Liver (tissue), 3 donors: ENCODE data around the gene DHRS2.

Experiments
- ATF3 ChIP-seq: IDR thresholded peaks from 2 replicates; pipeline ENCODE4 v1.6.1; 2016; ENCODE audit warnings: antibody characterized with exemption
- CTCF ChIP-seq: fragments of 150-350 bp; IDR thresholded peaks from 2 replicates; pipeline ENCODE4 v1.5.1; 2017; ENCODE audit warnings: improper control_type of control experiment, low read depth, low read length; ENCODE audit not compliant: missing input control
- EGR1 ChIP-seq, 2 donors: IDR thresholded peaks; 2 replicates each; pipeline ENCODE4 v1.6.1; 2016 to 2018; ENCODE audit warnings: antibody characterized with exemption in 2 of 2, low read depth in 2 of 2
- FOXA1 ChIP-seq: IDR thresholded peaks from 2 replicates; pipeline ENCODE4 v1.6.1; 2016; ENCODE audit warnings: antibody characterized with exemption
- JUND ChIP-seq, 2 donors: IDR thresholded peaks; 2 replicates each; pipeline ENCODE4 v1.6.1; 2016; ENCODE audit warnings: antibody characterized with exemption in 2 of 2
- MAX ChIP-seq: IDR thresholded peaks from 2 replicates; pipeline ENCODE4 v1.6.1; 2016; ENCODE audit warnings: antibody characterized with exemption
- RAD21 ChIP-seq, 2 donors: IDR thresholded peaks; 2 replicates each; pipeline ENCODE4 v1.6.1; 2016; ENCODE audit warnings: antibody characterized with exemption in 2 of 2, mild to moderate bottlenecking in 2 of 2
- REST ChIP-seq: IDR thresholded peaks from 2 replicates; pipeline ENCODE4 v1.6.1; 2016; ENCODE audit warnings: antibody characterized with exemption, mild to moderate bottlenecking
- SP1 ChIP-seq: IDR thresholded peaks from 2 replicates; pipeline ENCODE4 v1.6.1; 2018; ENCODE audit warnings: antibody characterized with exemption, mild to moderate bottlenecking
- YY1 ChIP-seq: IDR thresholded peaks from 2 replicates; pipeline ENCODE4 v1.6.1; 2016; ENCODE audit warnings: antibody characterized with exemption, mild to moderate bottlenecking
- ZBTB33 ChIP-seq: IDR thresholded peaks from 2 replicates; pipeline ENCODE4 v1.6.1; 2016; ENCODE audit warnings: antibody characterized with exemption
- donor health status: healthy.
- donor health status: healthy.

GRCh38 chr14:23624830-23625404, 11.2 kb upstream of the DHRS2 start:
- no peak for TF ChIP-seq CTCF
- TF ChIP-seq JUND (IDR thresholded peaks at IDR 0.05) = no peak
- TF ChIP-seq FOXA1 = no peak
- no peak for TF ChIP-seq YY1
- TF ChIP-seq REST = no peak
- no peak for TF ChIP-seq RAD21 (IDR thresholded peaks at IDR 0.05)
- no peak for TF ChIP-seq ATF3
- TF ChIP-seq EGR1 (IDR thresholded peaks at IDR 0.05; ENCODE audit: low read depth in 2 of 2) = no peak
- TF ChIP-seq MAX = no peak
- no peak for TF ChIP-seq SP1
- TF ChIP-seq ZBTB33 = no peak
